HG03139 (cell line): Measurements from ENCODE around the gene SPEN.
A peak's percentile ranks its signal among the peaks of the same experiment; 100 is the strongest.
"Not testable (repeated sequence)": the region's sequence is repeated elsewhere in the genome, so short reads cannot be mapped to it uniquely, and the experiment has no call there.

Experiments
- ATAC-seq: cut with Tn5 transposase; IDR thresholded peaks from one replicate; pipeline ENCODE4 v1.9.1; 2021; ENCODE audit not compliant: unreplicated experiment

SPEN gene

DNA sequence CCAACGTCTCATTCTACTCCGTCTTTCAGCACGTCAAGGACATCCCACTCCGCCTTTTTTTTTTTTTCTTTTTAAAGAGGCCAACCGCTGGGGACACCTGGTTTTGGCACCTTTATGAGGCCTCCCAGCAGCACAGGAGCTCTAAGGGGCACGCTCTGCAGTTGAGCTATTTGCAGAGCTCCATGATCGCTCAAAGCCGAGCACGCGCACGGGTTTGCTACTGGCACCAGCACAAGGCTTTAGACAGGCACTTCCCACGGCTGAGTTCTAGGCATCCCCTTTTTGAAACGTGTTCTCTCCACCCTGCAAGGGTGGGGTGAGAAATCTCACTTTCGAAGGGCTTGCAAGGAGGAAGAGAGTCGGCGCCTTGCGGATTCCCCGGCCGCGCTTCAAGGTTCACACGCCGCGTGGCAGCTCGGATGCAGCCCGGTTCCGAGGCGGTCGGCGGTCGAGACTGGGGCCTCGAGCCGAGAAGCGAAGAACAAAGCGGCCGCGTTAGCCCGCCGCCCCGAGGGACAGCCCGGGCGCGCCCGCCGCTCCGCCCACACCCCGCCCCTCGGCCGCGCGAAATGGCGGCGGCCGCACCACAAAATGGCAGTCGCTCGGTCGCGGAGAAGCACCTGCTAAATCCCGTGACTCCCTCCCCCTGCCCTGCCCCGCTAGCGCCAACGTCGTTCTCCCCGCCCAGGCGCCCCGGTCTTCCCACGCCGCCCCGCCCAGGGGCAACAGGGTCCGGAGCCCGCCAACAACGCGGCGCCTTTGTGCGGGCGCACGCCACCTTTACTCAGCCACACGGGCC, 12.9 kb upstream of the SPEN start:
- ATAC-seq = peak; percentile 36

DNA sequence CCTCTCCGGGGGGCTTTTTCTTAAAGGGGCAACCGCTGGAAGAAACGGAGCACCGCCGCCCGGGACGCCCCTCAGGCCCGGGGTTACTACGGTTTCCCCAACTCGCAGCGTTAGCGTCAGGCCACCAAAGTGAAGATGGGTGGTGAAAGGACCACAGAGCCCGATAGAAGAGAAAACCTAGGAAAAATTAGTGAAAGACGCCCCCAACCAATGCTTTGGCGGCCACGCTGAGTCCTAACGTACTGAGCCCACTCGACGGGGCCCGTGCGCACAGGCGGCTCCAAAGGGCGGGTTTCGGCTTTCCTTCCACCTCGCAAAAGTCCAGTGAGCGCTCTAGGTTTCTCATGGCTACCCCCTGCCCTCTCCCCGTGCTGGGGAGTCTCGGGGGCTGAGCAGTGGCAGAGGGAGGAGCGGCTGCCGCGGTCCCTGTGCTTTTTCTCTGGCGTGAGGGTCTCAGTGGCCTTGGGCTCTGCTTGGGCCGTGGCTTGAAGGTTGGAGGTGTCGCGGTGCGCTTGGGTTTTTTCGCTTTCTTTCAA, 12.2 kb upstream of the SPEN start:
- ATAC-seq = peak; percentile 16

DNA sequence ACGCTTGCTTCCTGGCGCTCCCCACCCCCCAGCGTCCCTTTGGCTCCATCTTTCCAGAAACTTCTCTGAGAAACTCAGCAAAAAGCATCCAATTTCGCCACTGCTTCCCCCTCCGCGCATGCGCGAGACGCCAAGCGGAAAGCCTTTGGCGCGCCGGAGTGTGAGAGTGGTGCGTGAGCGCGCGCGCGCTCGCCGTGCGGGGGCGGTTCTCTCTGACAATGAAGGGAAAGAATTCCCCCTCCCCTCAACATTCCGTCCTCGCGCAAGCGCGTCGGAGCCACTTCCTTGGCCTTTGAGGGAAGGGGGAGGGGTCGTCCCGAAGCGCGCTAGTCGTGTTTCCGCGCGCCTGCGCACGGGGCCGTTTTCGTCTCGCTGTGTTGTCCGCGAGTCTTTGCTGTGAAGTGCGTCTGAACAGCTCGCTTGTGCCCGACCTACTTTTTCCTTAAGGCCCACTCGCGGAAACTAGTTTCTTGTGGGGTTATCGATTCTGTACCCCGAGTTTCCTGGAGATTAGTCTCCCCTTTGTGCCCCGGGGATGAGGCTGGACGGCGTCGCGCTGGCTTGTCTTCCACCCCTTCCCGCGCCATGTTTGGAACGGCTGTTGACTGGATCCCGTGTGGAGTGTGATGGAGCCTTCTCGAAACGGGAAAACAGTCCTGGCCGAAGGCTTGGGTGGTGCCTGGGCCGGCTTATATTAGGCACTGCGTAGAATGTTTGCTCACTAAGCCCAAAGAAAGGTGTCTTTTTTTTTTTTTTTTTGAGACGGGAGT, 11.6 kb upstream of the SPEN start:
- peak; percentile 39 for ATAC-seq

DNA sequence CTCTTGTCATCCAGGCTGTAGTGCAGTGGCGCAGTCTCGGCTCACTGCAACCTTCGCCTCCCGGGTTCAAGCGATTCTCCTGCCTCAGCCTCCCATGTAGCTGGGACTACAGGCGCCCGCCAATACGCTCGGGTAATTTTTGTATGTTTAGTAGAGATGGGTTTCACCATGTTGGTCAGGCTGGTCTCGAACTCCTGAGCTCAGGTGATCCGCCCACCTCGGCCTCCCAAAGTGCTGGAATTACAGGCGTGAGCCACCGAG, 11.1 kb upstream of the SPEN start:
- ATAC-seq = not testable (repeated sequence)

DNA sequence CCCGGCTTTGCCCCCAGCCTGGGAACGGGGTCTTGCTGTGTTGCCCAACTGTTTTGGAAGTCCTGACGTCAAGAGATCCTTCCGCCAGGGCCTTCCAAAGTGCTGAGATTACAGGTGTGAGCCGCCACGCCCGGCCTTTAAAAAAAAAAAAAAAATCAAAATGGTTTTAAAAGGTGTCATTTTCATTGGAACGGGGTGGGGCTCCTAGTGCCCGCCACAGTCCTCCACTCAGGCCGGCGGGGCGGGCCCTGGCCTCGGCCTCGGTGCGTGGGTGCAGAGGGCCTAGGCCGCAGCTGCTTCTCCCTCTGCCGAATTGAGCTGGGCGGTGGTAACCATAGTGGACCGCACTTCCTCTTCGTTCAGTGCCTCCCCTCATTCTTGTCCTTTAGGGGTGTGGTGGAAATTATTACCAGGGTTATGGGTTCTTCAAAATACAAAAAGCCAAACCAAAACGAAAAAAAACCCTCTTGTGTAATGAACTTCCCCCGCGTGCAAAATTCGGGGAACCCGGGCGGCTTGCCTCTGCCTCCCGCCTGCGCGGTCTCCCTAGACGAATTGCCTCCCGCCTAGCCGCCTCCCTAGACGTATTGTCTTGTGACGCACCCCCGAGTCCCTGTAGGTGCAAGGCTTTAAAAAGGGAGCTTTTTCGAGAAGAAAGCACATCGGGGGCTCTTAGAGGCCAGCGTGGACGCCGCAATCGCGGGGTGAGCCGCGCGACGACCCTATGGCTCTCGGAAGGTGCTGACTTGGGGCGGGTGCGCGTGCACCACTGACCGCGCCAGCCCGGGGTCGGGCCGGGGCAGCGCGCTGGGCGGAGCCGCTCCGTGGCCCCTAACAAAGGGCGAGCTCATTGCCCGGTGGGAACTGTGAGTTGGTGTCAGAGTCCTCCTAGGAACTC, 10.5 kb upstream of the SPEN start:
- ATAC-seq = no peak

DNA sequence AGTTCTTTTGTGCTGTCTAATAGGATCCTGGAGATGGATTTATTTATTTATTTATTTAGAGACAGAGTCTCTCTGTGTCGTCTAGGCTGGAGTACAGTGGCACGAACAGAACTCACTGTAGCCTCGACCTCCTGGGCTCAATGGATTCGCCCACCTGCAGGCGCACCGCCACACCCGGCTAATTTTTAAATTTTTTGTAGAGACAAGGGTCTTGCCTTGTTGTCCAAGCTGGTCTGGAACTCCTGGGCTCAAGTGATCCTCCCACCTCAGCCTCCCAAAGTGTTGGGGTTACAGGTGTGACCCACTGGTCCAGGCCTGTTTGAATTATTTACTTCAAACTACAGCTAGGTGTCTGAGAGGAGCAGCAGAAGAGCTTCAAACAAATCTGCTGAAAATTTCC, 9.6 kb upstream of the SPEN start:
- no peak for ATAC-seq

DNA sequence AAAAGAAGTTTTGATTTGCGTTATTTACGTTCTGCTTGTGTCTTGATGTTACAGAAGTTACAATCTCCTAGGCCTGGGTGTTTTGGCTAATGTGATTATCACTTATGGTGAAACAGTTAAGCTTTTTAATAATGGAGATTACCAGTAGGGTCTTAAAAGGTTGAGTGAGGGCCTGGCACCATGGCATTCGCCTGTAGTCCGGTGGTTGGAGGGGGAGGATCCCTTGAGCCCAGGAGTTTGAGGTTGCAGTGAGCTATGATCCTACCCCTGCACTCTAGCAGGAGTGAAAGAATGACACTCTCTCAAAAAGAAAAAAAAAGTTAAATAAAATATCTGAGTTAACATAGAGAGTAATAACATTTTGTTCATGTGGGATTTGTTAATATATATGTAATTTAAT, 8.8 kb upstream of the SPEN start:
- no peak for ATAC-seq

DNA sequence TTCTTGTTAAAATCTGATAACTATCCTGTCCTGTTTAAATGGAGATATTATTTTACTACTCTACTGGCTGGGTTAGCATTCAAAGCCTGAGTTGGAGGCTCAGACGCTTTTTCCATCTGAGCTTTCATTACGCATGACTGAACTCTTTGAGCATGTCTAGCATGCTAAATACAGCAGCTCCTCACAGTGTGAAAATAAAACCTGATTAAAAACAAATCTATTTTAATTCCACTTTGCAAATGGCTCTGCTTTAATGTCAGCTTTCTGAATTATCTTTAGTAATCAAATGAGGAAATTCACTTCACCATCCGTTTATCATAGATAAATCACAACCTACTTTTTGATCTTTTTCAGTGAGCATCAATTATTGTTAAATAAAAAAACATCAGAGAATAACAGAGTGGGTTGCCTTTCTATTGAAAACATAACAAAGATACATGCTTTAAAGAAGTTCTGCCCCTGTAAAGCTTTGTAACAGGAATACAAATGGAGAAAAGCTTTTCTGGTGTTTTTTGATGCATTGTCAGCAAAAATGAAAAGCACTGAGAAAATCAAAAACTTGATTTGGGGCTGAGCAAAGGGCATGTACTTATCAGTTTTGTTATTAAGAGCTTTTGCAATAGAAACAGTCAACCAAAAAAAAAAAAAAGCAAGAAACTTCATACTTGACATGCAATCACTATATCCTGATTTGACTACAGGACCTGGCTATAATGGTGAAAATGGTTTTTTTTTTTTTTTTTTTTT, 3.5 kb upstream of the SPEN start:
- ATAC-seq = no peak

DNA sequence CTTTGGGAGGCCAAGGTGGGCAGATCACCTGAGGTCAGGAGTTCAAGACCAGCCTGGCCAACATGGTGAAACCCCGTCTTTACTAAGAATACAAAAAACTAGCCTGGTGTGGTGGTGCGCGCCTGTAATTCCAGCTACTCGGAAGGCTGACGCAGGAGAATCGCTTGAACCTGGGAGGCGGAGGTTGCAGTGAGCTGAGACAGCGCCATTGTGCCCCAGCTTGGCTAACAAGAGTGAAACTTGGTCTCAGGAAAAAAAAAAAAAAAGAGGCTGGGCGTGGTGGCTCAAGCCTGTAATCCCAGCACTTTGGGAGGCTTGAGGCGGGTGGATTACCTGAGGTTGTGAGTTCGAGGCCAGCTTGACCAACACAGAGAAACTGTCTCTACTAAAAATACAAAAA, 1.5 kb upstream of the SPEN start:
- not testable (repeated sequence) for ATAC-seq

DNA sequence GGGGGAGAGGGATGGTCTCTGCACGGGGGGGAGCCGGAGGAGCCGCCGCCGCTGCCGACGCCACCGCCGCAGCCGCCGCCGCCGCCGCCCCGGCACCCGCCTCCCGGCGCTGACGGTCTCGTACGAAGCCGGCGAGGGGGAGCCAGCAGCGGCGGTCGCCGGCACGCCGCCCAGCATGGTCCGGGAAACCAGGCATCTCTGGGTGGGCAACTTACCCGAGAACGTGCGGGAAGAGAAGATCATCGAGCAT, 311 bp downstream of the SPEN start:
- no peak for ATAC-seq

DNA sequence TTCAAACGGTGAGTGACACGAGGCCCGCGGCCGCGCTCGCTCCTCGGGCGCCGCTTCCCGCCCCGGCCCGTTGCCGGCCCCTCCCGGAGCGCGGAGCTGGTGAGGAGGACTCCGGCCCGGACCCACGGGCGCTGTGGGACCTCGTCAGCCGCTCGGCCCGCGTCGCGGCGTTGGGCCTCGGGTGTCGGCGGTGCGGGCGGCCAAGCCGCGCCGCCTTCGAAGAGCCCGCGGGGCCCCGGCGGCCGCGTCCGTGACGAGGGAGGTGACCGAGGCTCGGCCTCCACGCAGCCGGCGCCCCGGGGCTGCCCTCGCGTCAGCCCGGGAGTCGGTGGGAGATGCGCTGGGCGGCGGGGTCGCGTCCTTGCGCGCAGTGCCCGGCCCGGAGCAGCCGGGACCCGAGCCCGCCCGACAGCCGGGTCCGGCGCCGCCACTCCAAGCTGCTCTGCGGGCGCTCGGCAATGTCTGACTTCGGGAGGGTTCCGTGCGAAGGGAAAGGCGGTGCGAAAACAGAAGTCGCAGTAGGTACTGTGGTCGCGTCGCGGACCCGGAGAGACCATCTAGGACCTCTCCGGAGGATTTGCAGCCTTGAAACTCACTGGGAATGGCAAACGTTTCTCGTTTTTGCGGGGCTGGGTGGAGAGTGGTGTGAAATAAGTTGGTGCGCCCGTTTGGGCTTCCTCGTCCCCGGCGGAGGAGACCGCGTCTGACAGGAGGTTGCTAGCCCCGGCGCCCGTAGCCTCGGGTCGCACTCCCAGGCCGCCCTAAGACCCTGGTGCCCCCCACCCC, 829 bp downstream of the SPEN start:
- ATAC-seq = peak; percentile 9

DNA sequence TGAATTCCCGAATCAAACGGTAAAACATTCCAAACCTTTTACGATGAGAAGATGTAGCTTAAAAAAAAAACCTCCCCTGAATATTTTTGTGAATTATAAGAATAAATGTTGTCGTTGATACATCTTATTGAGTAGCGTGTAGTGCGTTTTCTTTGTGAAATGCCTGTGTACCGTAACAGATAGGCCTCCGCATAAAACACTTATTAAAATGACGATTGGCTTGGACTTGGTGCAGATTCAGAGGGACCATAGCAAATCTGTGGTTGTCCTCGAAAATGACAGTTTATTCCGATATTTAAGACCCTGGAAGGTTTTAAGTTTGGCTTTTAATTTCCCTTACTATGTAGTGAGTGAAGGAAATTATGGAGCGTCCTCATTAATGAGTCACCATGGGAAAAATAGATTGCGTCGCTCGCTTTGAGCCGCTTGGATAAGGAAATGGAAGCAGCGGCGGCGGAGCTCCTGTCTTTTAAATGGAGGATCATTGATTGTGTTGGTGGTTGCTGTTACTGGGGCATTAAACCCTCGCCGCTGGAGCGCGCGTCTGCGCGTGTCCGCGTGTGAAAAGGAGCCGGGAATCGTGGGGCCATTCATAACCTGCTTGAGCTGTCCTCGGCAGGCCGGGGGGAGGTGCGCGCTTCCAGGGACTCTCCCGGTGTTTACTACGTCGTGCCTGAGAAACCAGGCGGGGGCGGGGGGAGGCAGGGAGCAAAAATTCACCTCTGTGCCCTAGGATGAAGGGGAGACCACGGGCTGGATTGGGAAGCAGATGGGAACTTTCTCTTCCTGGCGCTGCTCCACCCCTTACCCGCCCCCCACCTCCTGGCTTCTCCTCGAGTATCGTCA, 1.6 kb downstream of the SPEN start:
- ATAC-seq = no peak

DNA sequence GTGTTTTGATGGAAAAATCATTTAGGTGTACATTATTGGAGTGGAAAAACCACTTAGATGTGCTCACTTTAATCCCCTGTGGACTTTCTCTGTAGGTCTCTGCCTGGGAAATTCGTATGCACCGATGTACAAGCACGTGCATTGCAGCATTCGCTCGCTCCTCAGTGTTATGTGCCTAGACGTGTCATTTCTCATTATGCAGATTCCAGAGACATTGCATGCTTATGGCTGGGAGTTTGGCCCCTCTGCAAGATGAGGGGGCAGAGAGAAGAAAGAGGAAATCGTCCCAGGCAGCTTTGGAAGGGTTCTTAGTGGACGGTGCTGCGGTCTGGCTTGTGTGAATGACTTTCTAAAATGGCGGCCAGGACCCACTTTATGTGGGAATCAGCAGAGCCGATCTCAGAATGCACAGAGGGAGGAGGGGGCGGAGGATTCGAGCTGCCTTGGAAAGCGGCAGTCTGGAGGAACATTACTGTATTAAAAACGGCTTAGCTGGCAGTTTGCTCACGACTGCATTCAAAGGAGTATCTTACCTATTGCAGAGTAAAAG, 2.3 kb downstream of the SPEN start:
- no peak for ATAC-seq

DNA sequence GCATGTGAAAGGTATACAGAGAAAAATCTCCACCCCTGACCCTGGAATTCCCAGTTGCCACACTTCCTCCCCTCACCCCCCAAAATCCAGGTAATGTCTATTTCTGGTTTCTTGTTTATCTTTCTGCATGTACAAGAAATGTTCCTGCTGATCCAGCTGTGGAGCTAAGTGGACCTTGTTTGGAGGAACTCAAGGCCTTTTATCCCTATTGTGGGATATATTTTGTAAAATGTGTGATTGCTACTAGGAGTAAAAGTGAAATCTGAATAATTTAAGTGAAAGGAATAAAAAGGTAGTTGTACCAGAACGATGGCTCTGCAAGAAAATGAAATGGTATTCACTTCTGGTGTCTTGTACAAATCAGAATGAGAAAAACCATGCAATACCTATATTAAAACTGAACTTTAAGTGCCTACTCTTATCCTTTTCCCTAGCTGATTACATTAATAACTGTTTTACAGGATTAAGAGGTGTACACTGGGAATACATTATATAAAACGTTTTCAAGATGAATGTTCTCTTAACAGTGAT, 3.0 kb downstream of the SPEN start:
- no peak for ATAC-seq

DNA sequence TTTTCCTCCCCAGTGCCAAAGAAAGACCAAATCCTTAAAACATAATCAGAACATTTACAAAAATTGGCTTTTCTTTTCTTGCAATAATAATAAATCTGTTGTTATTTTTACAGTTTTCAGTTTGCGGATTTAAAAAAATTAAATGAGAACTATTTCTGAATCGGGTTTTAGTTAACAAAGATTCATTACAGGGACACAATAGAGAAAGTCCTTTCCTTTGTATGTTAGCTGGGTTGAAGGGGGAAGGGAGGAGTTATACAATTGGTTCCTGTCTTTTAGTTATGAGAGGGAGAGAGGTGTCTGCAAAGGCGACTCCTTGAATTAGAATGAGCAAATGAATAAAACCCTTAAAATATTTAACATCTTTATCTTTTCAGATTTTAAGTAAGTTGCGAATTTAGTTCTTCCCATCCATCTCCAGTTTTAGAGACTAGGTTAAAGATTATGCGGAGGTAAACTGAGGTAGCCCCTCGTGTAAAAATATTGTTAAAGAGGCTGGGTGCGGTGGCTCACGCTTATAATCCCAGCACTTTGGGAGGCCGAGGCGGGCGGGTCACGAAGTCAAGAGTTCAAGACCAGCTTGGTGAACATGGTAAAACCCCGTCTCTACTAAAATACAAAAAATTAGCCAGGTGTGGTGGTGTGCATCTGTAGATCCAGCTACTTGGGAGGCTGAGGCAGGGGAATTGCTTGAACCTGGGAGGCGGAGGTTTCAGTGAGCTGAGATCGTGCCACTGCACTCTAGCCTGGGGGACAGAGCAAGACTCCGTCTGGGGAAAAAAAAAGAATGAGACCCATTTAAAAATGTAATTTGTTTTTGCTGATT, 3.9 kb downstream of the SPEN start:
- no peak for ATAC-seq

DNA sequence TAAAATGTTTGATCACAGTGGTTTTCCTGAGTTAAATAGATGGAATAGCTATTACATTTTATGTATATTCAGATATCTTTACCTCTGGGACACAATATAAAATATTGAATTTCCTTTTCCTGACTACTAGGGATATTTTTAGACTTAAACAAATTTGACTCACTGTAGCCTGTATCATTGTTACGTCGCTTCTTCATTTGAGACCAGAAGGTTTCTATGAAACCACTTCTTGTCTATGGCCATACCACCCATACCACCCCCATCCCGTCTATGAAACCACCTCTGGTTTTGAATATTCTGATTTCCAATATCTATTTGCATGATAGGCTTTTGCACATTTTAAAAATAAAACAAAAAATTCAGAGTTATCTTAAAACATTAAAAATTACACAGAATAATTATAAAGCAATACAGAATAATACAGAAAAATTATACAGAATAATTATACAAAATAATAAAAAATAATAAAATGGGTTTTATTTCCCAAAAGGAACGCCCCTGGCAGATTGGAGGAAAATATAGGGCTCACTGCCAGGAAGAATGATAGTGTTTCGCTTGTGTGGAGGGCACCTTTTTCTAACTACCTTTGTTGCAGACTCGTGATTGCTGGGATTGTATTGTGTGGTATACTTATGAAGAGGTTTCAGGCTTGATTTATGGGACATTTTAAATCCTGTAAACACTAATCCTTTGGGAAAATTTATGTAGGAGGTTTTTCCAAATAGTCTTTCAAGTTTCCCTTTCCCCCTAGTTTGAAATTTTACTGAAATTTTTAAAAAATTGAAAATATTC, 4.7 kb downstream of the SPEN start:
- no peak for ATAC-seq

DNA sequence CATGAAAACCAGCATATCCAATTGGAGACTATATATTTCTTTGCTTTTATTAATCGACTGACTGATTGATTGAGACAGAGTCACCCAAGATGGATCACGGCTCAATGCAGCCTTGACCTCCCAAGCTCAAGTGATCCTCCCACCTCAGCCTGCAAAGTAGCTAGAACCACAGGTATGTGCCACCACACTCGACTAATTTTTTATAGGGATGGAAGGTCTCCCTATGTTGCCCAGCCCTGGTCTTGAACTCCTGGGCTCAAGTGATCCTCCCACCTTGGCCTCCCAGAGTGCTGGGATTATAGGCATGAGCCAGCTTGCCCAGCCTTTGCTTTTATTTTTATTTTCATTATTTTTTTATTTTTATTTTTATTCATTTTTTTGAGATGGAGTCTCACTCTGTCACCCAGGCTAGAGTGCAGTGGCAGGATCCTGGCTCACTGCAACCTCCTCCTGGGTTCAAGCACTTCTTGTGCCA, 5.4 kb downstream of the SPEN start:
- ATAC-seq = no peak
